Liver (tissue), 3 donors: ENCODE results near the gene CAPNS2.

ENCODE experiments used
- EGR1 ChIP-seq, 2 donors: IDR thresholded peaks; 2 replicates each; pipeline ENCODE4 v1.6.1; 2016 to 2018; ENCODE audit warnings: antibody characterized with exemption in 2 of 2, low read depth in 2 of 2
- HNF4G ChIP-seq: IDR thresholded peaks from 2 replicates; pipeline ENCODE4 v1.6.1; 2016; ENCODE audit warnings: antibody characterized with exemption
- RAD21 ChIP-seq, 2 donors: IDR thresholded peaks; 2 replicates each; pipeline ENCODE4 v1.6.1; 2016; ENCODE audit warnings: antibody characterized with exemption in 2 of 2, mild to moderate bottlenecking in 2 of 2
- TAF1 ChIP-seq: conservative IDR thresholded peaks from 2 replicates; pipeline ENCODE4 v1.6.1; 2016; ENCODE audit warnings: antibody characterized with exemption, mild to moderate bottlenecking
- YY1 ChIP-seq: IDR thresholded peaks from 2 replicates; pipeline ENCODE4 v1.6.1; 2016; ENCODE audit warnings: antibody characterized with exemption, mild to moderate bottlenecking
- TF ChIP-seq, protein P1 (sequence below): fragments of 150-350 bp; IDR thresholded peaks from 2 replicates; pipeline ENCODE4 v1.5.1; 2017; ENCODE audit warnings: improper control_type of control experiment, low read depth, low read length; ENCODE audit not compliant: missing input control
- TF ChIP-seq, protein P2 (sequence below): IDR thresholded peaks from 2 replicates; pipeline ENCODE4 v1.6.1; 2016; ENCODE audit warnings: antibody characterized with exemption
- TF ChIP-seq, protein P3 (sequence below): IDR thresholded peaks from 2 replicates; pipeline ENCODE4 v1.6.1; 2016; ENCODE audit warnings: antibody characterized with exemption
- donor health status: healthy.
- donor health status: healthy.

DNA sequence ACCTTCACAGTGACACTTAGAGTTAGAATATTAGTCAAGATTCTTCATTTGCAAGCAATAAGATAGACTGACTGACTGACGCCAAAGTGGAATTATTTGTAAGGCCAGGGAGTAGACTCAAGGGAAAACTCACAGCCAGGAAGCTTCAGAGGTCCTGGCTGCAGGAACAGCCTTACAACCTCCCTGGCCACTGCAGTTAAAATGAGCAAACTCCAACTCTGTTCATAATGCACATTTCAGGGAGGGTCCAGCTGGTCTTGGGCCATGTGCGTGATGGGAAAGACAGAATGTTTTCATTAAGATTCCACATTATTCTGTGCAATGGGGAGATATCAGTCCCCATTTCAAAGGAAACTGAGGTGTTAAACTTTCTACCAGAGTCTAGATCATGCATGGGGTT lies 9.9 kb downstream of the CAPNS2 start:
- TF ChIP-seq, protein P1, sequence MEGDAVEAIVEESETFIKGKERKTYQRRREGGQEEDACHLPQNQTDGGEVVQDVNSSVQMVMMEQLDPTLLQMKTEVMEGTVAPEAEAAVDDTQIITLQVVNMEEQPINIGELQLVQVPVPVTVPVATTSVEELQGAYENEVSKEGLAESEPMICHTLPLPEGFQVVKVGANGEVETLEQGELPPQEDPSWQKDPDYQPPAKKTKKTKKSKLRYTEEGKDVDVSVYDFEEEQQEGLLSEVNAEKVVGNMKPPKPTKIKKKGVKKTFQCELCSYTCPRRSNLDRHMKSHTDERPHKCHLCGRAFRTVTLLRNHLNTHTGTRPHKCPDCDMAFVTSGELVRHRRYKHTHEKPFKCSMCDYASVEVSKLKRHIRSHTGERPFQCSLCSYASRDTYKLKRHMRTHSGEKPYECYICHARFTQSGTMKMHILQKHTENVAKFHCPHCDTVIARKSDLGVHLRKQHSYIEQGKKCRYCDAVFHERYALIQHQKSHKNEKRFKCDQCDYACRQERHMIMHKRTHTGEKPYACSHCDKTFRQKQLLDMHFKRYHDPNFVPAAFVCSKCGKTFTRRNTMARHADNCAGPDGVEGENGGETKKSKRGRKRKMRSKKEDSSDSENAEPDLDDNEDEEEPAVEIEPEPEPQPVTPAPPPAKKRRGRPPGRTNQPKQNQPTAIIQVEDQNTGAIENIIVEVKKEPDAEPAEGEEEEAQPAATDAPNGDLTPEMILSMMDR, result no peak
- TF ChIP-seq, protein P2, sequence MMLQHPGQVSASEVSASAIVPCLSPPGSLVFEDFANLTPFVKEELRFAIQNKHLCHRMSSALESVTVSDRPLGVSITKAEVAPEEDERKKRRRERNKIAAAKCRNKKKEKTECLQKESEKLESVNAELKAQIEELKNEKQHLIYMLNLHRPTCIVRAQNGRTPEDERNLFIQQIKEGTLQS, result no peak
- TF ChIP-seq YY1 (no peak), EGR1 (IDR thresholded peaks at IDR 0.05; ENCODE audit: low read depth in 2 of 2) (no peak), TAF1 (no peak), HNF4G (no peak), RAD21 (IDR thresholded peaks at IDR 0.05) (no peak)
- TF ChIP-seq, protein P3, sequence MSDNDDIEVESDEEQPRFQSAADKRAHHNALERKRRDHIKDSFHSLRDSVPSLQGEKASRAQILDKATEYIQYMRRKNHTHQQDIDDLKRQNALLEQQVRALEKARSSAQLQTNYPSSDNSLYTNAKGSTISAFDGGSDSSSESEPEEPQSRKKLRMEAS, result no peak
